Activated CD4-positive, alpha-beta T cell treated with anti-CD3 and anti-CD28 coated beads, Interleukin-2, amount 50 U/mL, for 1 hour (primary cell): ENCODE measurements around the gene PKP2.
"Not testable (repeated sequence)": the region's sequence is repeated elsewhere in the genome, so short reads cannot be mapped to it uniquely, and the experiment has no call there.

Source experiments
- DNase-seq: peaks from one replicate; pipeline ENCODE4 v3.0.0-alpha.2; 2020

The PKP2 gene

GRCh38 chr12:32895688-32896431 lies 717 bp downstream of the PKP2 start:
- DNase-seq, result no peak

- DNase-seq, result no peak
Observed at GRCh38 chr12:32894566-32894965, 2.0 kb downstream of the PKP2 start.

GRCh38 chr12:32893458-32893857 lies 3.1 kb downstream of the PKP2 start:
- DNase-seq, result no peak

- DNase-seq, result no peak
Observed at GRCh38 chr12:32893043-32893442, 3.5 kb downstream of the PKP2 start.

- not testable (repeated sequence) for DNase-seq
Observed at GRCh38 chr12:32892369-32892768, 4.2 kb downstream of the PKP2 start.

GRCh38 chr12:32891956-32892355 lies 4.6 kb downstream of the PKP2 start:
- DNase-seq, result no peak

- no peak for DNase-seq
Observed at GRCh38 chr12:32891526-32891925, 5.1 kb downstream of the PKP2 start.

GRCh38 chr12:32889011-32889760 lies 7.4 kb downstream of the PKP2 start:
- DNase-seq, result no peak

- no peak for DNase-seq
Observed at GRCh38 chr12:32887058-32887457, 9.5 kb downstream of the PKP2 start.

- DNase-seq, result no peak
Observed at GRCh38 chr12:32885831-32886230, 10.7 kb downstream of the PKP2 start.

GRCh38 chr12:32884962-32885361 lies 11.6 kb downstream of the PKP2 start:
- no peak for DNase-seq

- no peak for DNase-seq
Observed at GRCh38 chr12:32881702-32882101, 14.9 kb downstream of the PKP2 start.

- DNase-seq, result no peak
Observed at GRCh38 chr12:32881107-32881506, 15.5 kb downstream of the PKP2 start.

GRCh38 chr12:32879066-32879465 lies 17.5 kb downstream of the PKP2 start:
- not testable (repeated sequence) for DNase-seq

GRCh38 chr12:32877601-32878459 lies 18.7 kb downstream of the PKP2 start:
- DNase-seq, result no peak

- no peak for DNase-seq
Observed at GRCh38 chr12:32876004-32876403, 20.6 kb downstream of the PKP2 start.

- DNase-seq, result no peak
Observed at GRCh38 chr12:32874975-32875374, 21.6 kb downstream of the PKP2 start.

- no peak for DNase-seq
Observed at GRCh38 chr12:32874078-32874477, 22.5 kb downstream of the PKP2 start.

- not testable (repeated sequence) for DNase-seq
Observed at GRCh38 chr12:32872416-32872815, 24.2 kb downstream of the PKP2 start.

- DNase-seq, result no peak
Observed at GRCh38 chr12:32870716-32871115, 25.9 kb downstream of the PKP2 start.

GRCh38 chr12:32868885-32869284 lies 27.7 kb downstream of the PKP2 start:
- DNase-seq, result no peak

GRCh38 chr12:32864731-32865130 lies 31.8 kb downstream of the PKP2 start:
- DNase-seq, result no peak

GRCh38 chr12:32863128-32863527 lies 33.4 kb downstream of the PKP2 start:
- DNase-seq, result no peak
